Neural progenitor cell (in vitro differentiated cells): ENCODE measurements around the gene ARHGAP15.

Source experiments
- EZH2phosphoT487 ChIP-seq: fragments of 200-600 bp; sonication (generic); IDR thresholded peaks from 2 replicates; pipeline ENCODE4 v1.6.1; 2017; ENCODE audit warnings: antibody characterized with exemption
- TF ChIP-seq, protein P1 (sequence below): fragments of 200-600 bp; sonication (generic); IDR thresholded peaks from 2 replicates; pipeline ENCODE4 v1.5.1; 2017; ENCODE audit warnings: antibody characterized with exemption, mild to moderate bottlenecking

GRCh38 chr2:143157001-143157400 is 27.8 kb downstream of the ARHGAP15 start:
- TF ChIP-seq EZH2phosphoT487 = no peak
- TF ChIP-seq, protein P1, sequence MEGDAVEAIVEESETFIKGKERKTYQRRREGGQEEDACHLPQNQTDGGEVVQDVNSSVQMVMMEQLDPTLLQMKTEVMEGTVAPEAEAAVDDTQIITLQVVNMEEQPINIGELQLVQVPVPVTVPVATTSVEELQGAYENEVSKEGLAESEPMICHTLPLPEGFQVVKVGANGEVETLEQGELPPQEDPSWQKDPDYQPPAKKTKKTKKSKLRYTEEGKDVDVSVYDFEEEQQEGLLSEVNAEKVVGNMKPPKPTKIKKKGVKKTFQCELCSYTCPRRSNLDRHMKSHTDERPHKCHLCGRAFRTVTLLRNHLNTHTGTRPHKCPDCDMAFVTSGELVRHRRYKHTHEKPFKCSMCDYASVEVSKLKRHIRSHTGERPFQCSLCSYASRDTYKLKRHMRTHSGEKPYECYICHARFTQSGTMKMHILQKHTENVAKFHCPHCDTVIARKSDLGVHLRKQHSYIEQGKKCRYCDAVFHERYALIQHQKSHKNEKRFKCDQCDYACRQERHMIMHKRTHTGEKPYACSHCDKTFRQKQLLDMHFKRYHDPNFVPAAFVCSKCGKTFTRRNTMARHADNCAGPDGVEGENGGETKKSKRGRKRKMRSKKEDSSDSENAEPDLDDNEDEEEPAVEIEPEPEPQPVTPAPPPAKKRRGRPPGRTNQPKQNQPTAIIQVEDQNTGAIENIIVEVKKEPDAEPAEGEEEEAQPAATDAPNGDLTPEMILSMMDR = no peak
